ENCODE data around the gene COTL1.

GRCh38 chr16:84535408-84535807, 82.5 kb downstream of the COTL1 start:
- TF ChIP-seq YY1 (IDR thresholded peaks at IDR 0.05) (no peak), ZBTB33 (IDR thresholded peaks at IDR 0.05) (no peak), CTCF (IDR thresholded peaks at IDR 0.05; ENCODE audit: low read depth, low read length, missing input control) (no peak), RAD21 (IDR thresholded peaks at IDR 0.05) (no peak), SP1 (IDR thresholded peaks at IDR 0.05) (no peak), REST (IDR thresholded peaks at IDR 0.05) (no peak), TAF1 (conservative IDR thresholded peaks at IDR 0.05) (no peak), FOXA1 (IDR thresholded peaks at IDR 0.05) (no peak), HNF4G (IDR thresholded peaks at IDR 0.05) (no peak)

Data from liver (tissue), 3 donors.